D721Med (cell line): Measurements from ENCODE around the gene NXPE4.

Experiments used
- DNase-seq: peaks from one replicate; pipeline ENCODE4 v3.0.0; 2011; ENCODE audit warnings: low spot score; ENCODE audit not compliant: insufficient read length
- FAIRE-seq: peaks from 2 replicates; lab custom pipeline; 2011; peaks lifted over from hg19 to GRCh38; lab: Jason Lieb, UNC
- TF ChIP-seq, protein P1 (sequence below): IDR thresholded peaks from 2 replicates; pipeline ENCODE4 v1.5.1; 2012; ENCODE audit warnings: mild to moderate bottlenecking, control low read depth; ENCODE audit not compliant: insufficient read depth; ENCODE audit errors: missing control alignments

NXPE4 gene

DNA sequence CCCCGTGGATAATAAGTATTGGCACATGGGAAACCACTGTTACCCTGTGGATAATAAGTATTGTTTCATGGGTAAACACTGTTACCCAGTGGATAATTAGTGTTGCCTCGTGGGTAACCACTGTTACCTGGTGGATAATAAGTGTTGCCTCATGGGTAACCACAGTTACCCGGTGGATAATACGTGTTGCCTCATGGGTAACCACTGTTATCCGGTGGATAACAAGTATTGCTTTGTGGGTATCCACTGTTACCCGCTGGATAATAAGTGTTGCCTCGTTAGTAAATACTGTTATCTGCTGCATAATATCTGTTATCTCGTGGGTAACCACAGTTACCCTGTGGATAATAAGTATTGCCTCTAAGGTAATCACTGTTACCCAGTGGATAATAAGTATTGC lies 25.5 kb upstream of the NXPE4 start:
- TF ChIP-seq, protein P1, sequence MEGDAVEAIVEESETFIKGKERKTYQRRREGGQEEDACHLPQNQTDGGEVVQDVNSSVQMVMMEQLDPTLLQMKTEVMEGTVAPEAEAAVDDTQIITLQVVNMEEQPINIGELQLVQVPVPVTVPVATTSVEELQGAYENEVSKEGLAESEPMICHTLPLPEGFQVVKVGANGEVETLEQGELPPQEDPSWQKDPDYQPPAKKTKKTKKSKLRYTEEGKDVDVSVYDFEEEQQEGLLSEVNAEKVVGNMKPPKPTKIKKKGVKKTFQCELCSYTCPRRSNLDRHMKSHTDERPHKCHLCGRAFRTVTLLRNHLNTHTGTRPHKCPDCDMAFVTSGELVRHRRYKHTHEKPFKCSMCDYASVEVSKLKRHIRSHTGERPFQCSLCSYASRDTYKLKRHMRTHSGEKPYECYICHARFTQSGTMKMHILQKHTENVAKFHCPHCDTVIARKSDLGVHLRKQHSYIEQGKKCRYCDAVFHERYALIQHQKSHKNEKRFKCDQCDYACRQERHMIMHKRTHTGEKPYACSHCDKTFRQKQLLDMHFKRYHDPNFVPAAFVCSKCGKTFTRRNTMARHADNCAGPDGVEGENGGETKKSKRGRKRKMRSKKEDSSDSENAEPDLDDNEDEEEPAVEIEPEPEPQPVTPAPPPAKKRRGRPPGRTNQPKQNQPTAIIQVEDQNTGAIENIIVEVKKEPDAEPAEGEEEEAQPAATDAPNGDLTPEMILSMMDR, result no peak
- FAIRE-seq, result no peak
- DNase-seq, result no peak

DNA sequence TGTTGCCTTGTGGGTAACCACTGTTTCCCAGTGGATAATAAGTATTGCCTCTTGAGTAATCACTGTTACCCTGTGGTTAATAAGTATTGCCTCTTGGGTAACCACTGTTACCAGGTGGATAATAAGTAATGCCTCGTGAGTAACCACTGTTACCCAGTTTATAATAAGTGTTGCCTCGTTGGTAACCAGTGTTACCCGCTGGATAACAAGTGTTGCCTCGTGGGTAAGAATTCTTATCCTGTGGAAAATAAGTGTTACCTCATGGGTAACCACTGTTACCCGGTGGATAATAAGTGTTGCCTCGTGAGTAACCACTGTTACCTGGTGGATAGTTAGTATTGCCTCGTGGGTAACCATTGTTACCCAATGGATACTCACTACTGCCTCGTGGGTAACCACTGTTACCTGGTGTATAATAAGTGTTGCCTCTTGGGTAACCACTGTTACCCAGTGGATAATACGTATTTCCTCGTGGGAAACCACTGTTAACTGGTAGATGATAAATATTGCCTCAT lies 24.1 kb upstream of the NXPE4 start:
- TF ChIP-seq, protein P1, result no peak
- no peak for DNase-seq
- no peak for FAIRE-seq

DNA sequence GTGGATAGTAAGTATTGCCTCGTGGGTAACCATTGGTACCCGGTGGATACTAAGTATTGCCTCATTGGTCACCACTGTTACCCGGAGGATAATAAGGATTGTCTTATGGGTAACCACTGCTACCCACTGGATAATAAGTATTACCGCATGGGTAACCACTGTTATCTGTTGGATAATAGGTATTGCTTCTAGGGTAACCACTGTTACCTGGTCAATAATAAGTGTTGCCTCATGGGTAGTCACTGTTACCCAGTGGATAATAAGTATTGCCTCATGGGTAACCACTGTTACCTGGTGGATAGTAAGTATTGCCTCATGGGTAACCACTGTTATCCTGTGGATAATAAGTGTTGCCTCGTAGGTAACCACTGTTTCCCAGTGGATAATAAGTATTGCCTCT lies 22.6 kb upstream of the NXPE4 start:
- TF ChIP-seq, protein P1, result no peak
- no peak for FAIRE-seq
- DNase-seq, result no peak

DNA sequence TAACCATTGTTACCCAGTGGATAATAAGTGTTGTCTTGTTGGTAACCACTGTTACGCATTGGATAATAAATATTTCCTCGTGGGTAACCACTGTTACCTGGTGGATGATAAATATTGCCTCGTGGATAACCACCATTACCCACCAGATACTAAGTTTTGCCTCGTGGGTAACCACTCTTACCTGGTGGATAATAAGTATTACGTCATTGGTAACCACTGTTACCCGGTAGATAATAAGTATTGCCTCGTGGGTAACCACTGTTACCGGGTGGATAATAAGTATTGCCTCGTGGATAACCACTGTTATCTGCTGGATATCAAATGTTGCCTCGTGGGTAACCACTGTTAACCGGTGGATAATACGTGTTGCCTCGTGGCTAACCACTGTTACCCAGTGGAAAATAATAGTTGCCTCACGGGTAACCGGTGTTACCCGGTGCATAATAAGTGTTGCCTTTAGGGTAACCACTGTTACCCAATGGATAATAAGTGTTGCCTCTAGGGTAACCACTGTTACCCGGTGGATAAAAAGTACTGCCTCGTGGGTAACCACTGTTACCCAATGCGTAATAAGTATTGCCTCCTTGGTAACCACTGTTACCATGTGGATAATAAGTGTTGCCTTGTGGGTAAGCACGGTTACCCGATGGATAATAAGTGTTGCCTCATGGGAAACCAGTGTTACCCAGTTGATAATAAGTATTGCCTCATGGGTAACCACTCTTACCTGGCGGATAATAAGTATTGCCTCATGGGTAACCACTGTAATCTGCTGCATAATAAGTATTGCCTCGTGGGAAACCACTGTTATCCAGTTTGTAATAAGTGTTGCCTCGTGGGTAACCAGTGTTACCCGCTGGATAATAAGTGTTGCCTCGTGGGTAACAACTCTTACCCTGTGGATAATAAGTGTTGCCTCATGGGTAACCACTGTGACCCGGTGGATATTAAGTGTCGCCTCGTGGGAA lies 21.9 kb upstream of the NXPE4 start:
- DNase-seq, result no peak
- no peak for FAIRE-seq
- TF ChIP-seq, protein P1, result no peak

DNA sequence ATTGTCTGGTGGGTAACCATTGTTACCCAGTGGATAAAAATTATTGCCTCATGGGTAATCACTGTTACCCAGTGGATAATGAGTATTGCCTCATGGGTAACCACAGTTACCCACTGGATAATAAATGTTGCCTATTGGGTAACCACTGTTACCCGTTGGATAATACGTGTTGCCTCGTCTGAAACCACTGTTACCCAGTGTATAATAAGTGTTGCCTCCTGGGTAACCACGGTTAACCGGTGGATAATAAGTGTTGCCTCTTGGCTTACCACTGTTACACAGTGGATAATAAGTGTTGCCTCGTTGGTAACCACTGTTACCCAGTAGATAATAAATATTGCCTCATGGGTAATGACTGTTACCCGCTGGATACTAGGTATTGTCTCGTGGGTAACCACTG lies 20.9 kb upstream of the NXPE4 start:
- DNase-seq (no peak), FAIRE-seq (no peak)
- TF ChIP-seq, protein P1, result no peak

DNA sequence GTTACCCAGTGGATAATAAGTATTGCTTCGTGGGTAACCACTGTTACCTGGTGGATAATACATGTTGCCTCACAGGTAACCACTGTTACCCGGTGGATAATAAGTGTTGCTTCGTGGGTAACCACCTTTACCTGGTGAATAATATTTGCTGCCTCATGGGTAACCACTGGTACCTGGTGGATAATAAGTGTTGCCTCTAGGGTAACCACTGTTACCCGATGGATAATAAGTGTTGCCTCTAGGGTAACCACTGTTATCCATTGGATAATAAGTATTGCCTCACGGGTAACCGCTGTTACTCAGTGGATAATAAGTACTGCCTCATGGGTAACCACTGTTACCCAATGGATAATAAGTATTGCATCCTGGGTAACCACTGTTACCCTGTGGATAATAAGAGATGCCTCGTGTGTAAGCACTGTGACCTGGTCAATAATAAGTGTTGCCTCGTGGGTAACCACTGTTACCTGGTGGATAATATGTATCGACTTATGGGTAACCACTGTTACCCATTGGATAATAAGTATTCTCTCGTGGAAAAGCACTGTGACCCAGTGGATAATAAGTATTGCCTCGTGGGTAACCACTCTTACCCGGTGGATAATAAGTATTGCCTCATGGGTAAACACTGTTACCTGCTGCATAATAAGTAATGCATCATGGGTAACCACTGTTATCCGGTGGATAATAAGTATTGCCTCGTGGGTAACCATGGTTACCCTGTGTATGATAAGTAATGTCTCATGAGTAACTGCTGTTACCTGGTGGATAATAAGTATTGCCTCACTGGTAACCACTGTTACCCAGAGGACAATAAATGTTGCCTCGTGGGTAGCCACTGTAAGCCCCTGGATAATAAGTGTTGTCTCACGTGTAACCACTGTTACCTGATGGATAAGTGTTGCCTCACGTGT lies 20.1 kb upstream of the NXPE4 start:
- FAIRE-seq (no peak), DNase-seq (no peak)
- TF ChIP-seq, protein P1, result no peak
